ENCODE results near the gene FAM107A.

DNA sequence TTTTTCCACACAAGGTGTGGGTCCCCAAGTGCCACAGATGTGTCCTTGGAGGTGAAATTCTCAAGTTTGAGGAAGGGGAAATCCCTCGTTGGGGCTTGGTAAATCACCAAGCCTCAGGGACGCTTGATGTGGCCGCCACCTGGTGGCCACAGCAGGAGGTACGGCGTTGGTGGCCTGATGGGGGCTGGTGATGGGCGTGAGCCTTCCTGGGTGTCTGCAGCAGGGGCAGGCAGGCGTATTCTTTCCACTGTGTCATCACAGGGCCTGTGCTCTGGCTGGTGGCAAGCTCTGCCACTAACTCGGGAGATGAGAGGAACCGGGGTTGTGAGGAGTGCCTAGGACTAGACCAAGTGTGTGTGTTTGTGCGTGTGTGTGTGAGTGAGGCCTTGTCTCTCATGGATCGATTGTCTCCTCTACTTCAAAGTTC, 44.4 kb downstream of the FAM107A start:
- TF ChIP-seq, protein P1, sequence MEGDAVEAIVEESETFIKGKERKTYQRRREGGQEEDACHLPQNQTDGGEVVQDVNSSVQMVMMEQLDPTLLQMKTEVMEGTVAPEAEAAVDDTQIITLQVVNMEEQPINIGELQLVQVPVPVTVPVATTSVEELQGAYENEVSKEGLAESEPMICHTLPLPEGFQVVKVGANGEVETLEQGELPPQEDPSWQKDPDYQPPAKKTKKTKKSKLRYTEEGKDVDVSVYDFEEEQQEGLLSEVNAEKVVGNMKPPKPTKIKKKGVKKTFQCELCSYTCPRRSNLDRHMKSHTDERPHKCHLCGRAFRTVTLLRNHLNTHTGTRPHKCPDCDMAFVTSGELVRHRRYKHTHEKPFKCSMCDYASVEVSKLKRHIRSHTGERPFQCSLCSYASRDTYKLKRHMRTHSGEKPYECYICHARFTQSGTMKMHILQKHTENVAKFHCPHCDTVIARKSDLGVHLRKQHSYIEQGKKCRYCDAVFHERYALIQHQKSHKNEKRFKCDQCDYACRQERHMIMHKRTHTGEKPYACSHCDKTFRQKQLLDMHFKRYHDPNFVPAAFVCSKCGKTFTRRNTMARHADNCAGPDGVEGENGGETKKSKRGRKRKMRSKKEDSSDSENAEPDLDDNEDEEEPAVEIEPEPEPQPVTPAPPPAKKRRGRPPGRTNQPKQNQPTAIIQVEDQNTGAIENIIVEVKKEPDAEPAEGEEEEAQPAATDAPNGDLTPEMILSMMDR (IDR thresholded peaks at IDR 0.05), result peak; percentile 85 to 95 (median 90)
- no peak for TF ChIP-seq POLR2A (IDR thresholded peaks at IDR 0.05)
